GM18519 (cell line): Measurements from ENCODE around the gene TNNT1.
"Not testable (repeated sequence)": the region's sequence is repeated elsewhere in the genome, so short reads cannot be mapped to it uniquely, and the experiment has no call there.

ENCODE experiments used
- ATAC-seq: cut with Tn5 transposase; IDR thresholded peaks from one replicate; pipeline ENCODE4 v1.9.1; 2021; ENCODE audit warnings: mild to moderate bottlenecking, moderate library complexity; ENCODE audit not compliant: unreplicated experiment, low FRiP score

The TNNT1 gene

GRCh38 chr19:55112777-55113569 lies 36.0 kb downstream of the TNNT1 start:
- ATAC-seq: no peak

DNA sequence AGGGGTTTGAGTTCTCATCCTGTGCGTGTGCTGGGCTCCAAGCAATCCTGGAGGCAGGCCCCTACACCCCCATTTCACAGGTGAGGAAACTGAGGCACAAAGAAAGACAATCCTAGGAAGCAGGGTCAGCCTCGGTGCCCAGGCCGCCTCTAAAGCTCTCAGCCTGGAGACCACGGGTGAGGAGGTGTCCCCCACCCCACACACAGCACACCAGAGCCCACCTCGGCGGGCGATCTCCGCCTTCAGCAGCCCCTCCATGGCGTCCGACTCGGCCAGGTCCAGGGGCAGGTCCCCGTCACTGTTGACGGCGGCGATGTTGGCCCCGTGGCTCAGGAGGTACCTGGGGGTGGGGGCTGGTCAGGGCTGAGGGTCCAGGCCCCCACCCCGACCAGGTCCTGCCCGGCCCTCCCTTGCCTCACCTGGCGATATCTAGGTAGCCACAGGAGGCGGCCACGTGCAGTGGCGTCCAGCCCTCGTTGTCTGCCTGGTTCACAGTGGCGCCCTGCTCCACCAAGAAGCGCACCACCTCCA lies 36.7 kb downstream of the TNNT1 start:
- no peak for ATAC-seq

GRCh38 chr19:55111238-55111831 lies 37.7 kb downstream of the TNNT1 start:
- ATAC-seq: no peak

DNA sequence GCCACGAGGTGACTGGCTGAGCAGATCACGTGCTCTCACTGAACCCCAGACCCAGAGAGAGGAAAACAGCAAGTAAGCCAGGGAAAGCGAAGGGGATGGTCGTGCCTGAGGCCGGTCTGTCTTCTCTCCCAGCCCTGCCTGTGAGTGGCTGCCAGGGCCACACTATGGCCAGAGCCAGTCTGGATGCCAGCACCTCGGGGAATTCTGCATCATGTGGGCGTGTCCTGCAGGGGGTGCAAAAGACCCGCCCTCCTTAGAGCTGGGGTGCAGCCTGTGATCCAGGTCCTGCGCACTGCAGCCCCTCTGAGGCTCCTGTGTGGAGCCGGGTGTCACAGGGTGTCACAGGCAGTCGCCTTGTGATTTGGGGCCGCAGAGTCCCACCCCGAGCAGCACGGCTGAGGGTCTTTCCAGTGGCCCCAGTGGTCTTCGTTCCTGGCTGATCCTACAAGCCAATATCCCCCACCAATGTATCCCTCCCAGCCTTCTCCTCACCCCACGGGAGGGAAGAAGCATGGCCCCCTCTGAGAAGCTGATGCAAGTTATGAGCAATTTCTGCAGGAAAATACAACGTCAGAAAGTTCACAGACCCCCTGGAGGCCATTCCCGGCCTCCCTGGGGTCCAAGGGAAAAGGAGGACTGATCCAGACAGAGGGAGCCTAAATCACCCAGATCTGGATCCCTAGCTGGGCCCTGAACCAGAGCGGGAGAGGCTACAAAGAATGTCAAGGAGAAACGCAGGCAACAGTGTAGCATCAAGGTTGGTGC lies 39.3 kb downstream of the TNNT1 start:
- no peak for ATAC-seq

GRCh38 chr19:55107252-55107651 lies 41.8 kb downstream of the TNNT1 start:
- not testable (repeated sequence) for ATAC-seq

DNA sequence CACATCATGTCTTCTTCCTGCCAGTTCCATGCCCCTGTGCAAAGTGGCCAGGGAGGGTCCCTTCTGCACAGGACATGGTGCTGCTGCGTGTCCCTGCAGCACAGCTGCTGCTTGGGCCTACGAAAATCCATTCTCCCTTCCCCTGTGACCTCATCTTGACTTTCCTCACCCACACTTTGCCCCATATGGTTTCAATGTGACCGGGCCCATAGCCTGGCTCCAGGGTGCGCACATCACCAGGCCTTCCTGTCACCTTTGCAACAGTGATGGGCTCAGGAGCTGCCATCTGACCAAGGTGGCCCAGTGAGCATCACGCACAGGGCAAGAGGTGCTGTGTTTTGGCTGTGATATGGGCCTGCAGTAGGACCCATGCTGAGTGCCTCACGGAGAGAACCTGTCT lies 42.4 kb downstream of the TNNT1 start:
- ATAC-seq: no peak

DNA sequence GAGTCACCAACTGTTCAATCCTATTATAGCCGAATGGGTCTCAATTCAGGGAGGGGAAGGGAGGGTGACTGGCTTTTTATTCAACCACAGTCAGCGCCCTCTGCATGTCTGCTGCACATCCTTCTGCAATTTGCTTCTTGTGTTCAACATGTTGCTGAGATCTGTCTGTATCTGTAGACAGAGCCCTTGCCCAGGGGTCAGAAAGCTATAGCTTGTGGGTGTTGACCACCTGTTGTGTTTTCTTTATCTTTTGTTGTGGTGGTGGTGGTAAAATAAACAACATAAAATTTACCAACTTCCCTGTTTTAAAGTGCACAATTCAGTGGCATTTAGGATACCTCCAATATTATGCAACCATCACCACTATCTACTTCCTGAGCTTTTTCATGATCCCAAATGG lies 43.8 kb downstream of the TNNT1 start:
- ATAC-seq: no peak

- ATAC-seq: no peak
These were observed 45.8 kb downstream of the TNNT1 start for GRCh38 chr19:55103190-55103589.

DNA sequence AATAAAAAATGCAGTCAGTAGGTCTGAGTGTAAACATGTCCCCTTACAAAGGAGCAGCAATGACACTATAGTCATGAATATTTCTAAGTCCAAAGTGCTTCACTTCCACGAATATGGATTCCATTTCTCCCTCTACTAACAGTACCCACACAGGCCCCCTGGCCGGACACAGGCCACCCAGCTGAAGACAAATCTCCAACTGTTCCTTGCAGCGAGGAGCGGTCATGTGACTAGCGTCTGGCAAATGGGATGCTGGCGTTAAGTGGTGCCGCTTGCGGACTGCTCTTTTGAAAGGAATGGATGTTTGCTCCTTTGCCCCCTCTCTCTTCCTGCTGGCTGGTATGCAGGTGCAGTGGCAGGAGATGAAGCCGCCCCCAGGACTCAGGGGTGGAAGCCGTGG lies 47.7 kb downstream of the TNNT1 start:
- no peak for ATAC-seq

DNA sequence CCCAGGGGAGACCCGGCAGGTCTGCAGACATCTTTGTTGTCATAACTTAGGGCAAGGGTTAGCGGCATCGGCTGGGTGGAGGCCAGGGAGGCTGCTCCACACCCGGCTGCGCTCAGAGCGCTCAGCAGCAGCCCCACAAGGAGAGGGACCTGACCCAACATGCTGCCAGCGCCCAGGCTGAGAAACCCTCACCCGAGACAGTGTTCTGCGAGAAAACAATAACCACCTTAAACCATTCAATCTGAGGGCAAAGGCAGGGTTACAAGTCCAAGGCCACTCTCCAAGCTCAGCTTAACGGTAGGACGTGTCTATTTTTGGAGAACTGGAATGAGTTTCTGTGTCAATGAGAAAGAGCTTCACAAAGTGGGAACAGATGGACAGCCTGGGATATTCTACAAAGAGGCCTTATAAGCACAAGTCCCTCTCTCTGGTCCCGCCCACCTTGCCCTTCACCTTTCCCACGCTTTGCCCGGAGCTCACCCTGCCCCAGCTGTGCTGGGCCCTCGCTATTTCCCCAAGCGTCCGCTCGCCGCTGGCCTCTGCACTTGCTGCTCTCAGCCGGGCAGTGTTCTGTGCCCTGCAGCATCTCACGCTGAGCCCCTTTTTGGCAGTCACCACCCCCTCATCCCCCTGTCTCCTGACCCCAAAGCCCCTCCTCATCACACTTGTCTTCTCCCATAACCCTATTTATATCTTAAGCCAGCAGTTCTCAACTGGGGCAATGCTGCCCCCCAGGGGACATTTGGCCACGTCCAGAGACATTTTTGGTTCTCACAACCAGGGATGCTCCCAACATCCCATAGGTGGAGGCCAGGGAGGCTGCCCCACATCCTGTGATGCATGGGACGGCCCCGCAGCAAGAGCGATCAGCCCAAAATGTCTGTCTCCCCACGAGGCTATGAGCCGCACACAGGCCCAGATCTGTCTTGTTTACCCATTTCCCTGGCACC lies 49.2 kb downstream of the TNNT1 start:
- ATAC-seq: no peak

GRCh38 chr19:55098716-55099556 lies 50.1 kb downstream of the TNNT1 start:
- no peak for ATAC-seq

- no peak for ATAC-seq
These were observed 50.9 kb downstream of the TNNT1 start for GRCh38 chr19:55097864-55098715.

GRCh38 chr19:55096061-55096701 lies 52.8 kb downstream of the TNNT1 start:
- no peak for ATAC-seq

- ATAC-seq: no peak
These were observed 53.5 kb downstream of the TNNT1 start for GRCh38 chr19:55095260-55096060.

GRCh38 chr19:55094456-55095259 lies 54.3 kb downstream of the TNNT1 start:
- ATAC-seq: no peak
